ENCODE results near the gene SH3RF3.

DNA sequence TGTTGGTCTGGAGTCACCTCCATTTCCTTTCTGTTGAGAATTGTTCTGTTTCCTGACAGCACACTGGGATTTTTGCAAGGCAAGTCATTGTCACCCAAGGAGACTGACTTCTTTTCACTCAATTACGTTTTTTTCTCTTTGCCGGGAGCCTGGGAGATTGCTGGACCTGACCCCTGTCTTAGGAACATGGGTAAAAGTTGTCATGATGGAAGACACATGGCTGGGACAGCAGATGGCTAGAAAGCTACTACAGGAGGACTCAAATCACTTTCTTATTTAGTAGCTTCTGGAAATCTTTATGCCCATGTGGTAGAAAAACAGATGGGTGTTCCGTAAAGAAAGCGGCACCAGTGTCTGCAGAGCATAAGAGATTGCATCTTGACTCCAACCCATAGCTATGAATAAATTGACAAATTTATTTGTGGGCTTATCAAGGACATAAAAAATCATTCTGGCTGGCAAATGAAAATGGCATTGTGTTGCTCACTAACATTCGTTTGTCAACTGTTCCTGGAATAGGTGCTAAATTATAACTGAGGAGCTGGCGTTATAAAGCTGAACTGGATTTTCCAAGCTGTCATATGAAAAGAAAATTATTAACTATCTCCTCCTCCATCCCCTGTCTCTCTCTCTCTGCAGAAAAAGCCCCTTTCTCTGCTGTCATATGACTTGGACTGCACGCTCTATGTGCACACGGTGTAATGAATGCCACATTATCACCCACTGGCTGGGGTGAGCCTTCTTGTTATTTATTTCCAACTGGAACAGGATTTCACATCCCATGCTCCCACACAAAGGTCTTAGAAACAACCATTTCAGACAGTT lies 159.8 kb downstream of the SH3RF3 start:
- TF ChIP-seq POLR2AphosphoS5 (IDR thresholded peaks at IDR 0.05): no peak
- TF ChIP-seq POLR2A (IDR thresholded peaks at IDR 0.05): no peak

All from breast epithelium (tissue), 3 donors.